Heart right ventricle (tissue), 16 donors: ENCODE measurements around the gene ATP2B1. TPM values are rescaled to one million over a fixed set of nuclear protein-coding genes. Genes with fewer than 3 reads are reported as not detected.

Experiments used
- ATAC-seq, 8 donors: fragments of 200-7000 bp; cut with Tn5 transposase; one replicate each; pipeline ENCODE4 v1.9.1; 2020; ENCODE audit warnings: mild to moderate bottlenecking in 8 of 8, moderate library complexity in 8 of 8, moderate number of reproducible peaks in 1 of 8
- DNase-seq, 2 donors: peaks; one replicate each; pipeline ENCODE4 v3.0.0-alpha.2; 2020
- H3K27ac ChIP-seq, 10 donors: fragments of 200-600 bp; sonication (generic) in 2 of 10; one replicate each; pipeline versions ENCODE4 v1.5.0 to v1.8.0; 2020 to 2022; ENCODE audit warnings: mild to moderate bottlenecking in 3 of 10
- H3K27me3 ChIP-seq, 7 donors: fragments of 200-600 bp; one replicate each; pipeline ENCODE4 v1.8.0; 2021 to 2022; ENCODE audit warnings: mild to moderate bottlenecking in 2 of 7
- H3K36me3 ChIP-seq, 9 donors: fragments of 200-600 bp; sonication (generic) in 1 of 9; one replicate each; pipeline versions ENCODE4 v1.5.0 to v1.8.0; 2020 to 2022; ENCODE audit warnings: mild to moderate bottlenecking in 2 of 9
- H3K4me1 ChIP-seq, 9 donors: fragments of 200-600 bp; sonication (generic) in 1 of 9; one replicate each; pipeline versions ENCODE4 v1.5.0 to v1.8.0; 2020 to 2022; ENCODE audit warnings: mild to moderate bottlenecking in 4 of 9
- H3K4me3 ChIP-seq, 10 donors: fragments of 200-600 bp; sonication (generic) in 2 of 10; one replicate each; pipeline versions ENCODE4 v1.5.0 to v1.8.0; 2020 to 2022; ENCODE audit warnings: mild to moderate bottlenecking in 7 of 10, moderate library complexity in 2 of 10
- H3K9me3 ChIP-seq, 11 donors: fragments of 200-600 bp in 10 of 11; sonication (generic) in 2 of 11; one replicate each; pipeline versions ENCODE4 v1.5.0 to v1.8.0; 2013 to 2022; ENCODE audit warnings: mild to moderate bottlenecking in 2 of 11, control low read depth in 1 of 11, moderate library complexity in 1 of 11
- CTCF ChIP-seq, 9 donors: fragments of 200-600 bp; sonication (generic) in 2 of 9; IDR thresholded peaks; one replicate each; pipeline versions ENCODE4 v1.5.0 to v1.8.0; 2021 to 2022; ENCODE audit warnings: antibody characterized with exemption in 9 of 9, mild to moderate bottlenecking in 5 of 9, moderate library complexity in 1 of 9
- WGBS, 2 donors: extraction: QIAGEN DNeasy Blood & Tissue Kit; methylation state at CpG; one replicate each; pipeline ENCODE4 v1.1.7; 2013; ENCODE audit warnings: inconsistent platforms in 1 of 2; 5-methylcytosine and 5-hydroxymethylcytosine counted together
- intact Hi-C, 10 donors: fragments of 100-400 bp; cut with DNase I; formaldehyde crosslinking; loops; one replicate each; pipeline versions ENCODE4 v1.11.1 to v1.14.2; 2022
- polyA plus RNA-seq, 2 donors: library from polyadenylated mRNA; stranded (reverse); fragments of 200-250 nt; gene quantifications; one replicate each; pipeline ENCODE4 v1.2.3, GENCODE V29; 2013
- total RNA-seq, 10 donors: library from RNA; stranded (reverse); fragmentation: NEBNext Ultra II Directional in 3 of 10; extraction: Animal tissue kit (Norgen Biotek cat#: 25700) in 3 of 10; gene quantifications; one replicate each; pipeline versions ENCODE4 v1.2.1 to v1.2.4, GENCODE V29; 2021 to 2023
- donor health status: Arrhythmogenic right ventricular cardiomyopathy.
- donor health status: ischemic (EF 13 %, LVEDD 7.1; RV severe dilation, severe dysfunction).
- donor health status: healthy with polysubstance abuse.
- donor health status: DM: no; HTN: yes; CAD: no.
- donor health status: DM: no; HTN: no; CAD: no.
- donor health status: ischemic (EF 25% LVEDD 6.9; RV normal size, moderate dysfunction).
- donor health status: ischemic (EF 25% LVEDD 5.7; RV mildly dilated, moderate dysfunction).
- donor health status: healthy.
- donor health status: DM: yes; HTN: yes; CAD: no.
- donor health status: Ischemic cardiomyopathy.
- donor health status: ischemic (EF 35%, LVEDD 5.7; RV mildly dilated, moderate dysfunction).
- donor health status: nonischemic (EF 11% LVEDD 7.7; RV severe dilation, severe dysfunction).
- donor health status: DM: yes; HTN: yes; CAD: no.
- donor health status: PGD.
- donor health status: ischemic (EF 29% LVEDD 5.4; RV normal size, mild dysfunction).
- donor health status: nonischemic (EF 23%, LVEDD 6.1; RV moderate dilation, normal function).

ATP2B1 gene
- total and polyA plus RNA-seq, 12 donors: 5.9 to 20.5 (median 15.2) TPM

- H3K36me3 ChIP-seq: no peaks in the 10 kb centered on the region
- intact Hi-C loops: no loop called here
- no peaks in the 10 kb centered on the region for H3K27me3 ChIP-seq
- ATAC-seq: no peak
- WGBS, 2 donors: 95 to 98% methylated on average over 4 of the region's 4 CpGs
- H3K27ac ChIP-seq: no peak overlapping the region
- no peak for DNase-seq
- H3K4me3 ChIP-seq: no peak overlapping the region
- no peak for TF ChIP-seq CTCF (IDR thresholded peaks at IDR 0.05)
- H3K9me3 ChIP-seq: no peaks in the 10 kb centered on the region
- H3K4me1 ChIP-seq: peaks cover 0 to 14% (median 7%) of the 10 kb centered on the region in 9 donors
Measured at GRCh38 chr12:89538897-89539296, 169.7 kb downstream of the ATP2B1 start.

Other genes with a start within 250 kb of the ATP2B1 start
- gene GALNT4, start 184.0 kb downstream of the ATP2B1 start, total RNA-seq: 1 to 10 TPM; 1.4 to 3.8 (median 2.1) TPM
- 1 to 10 TPM; 1.2 to 1.7 TPM for gene GALNT4, start 184.0 kb downstream of the ATP2B1 start, polyA plus RNA-seq
- 10 to 100 TPM in 1 of 10 donors, 1 to 10 TPM in 9; 6.2 to 10.4 (median 8.2) TPM for gene POC1B, start 182.8 kb downstream of the ATP2B1 start, total RNA-seq
- gene POC1B, start 182.8 kb downstream of the ATP2B1 start, polyA plus RNA-seq: 1 to 10 TPM; 4.8 TPM